SH-SY5Y (cell line): Measurements from ENCODE around the gene GNS.

Experiments used
- GATA2 ChIP-seq: IDR thresholded peaks from 2 replicates; pipeline ENCODE4 v1.6.1; 2011; ENCODE audit warnings: mild to moderate bottlenecking, low read depth, low read length
- GATA3 ChIP-seq: IDR thresholded peaks from 2 replicates; pipeline ENCODE4 v1.6.1; 2011; ENCODE audit warnings: low read depth, mild to moderate bottlenecking, low read length, moderate library complexity

GRCh38 chr12:64707926-64708325 is 51.3 kb downstream of the GNS start:
- TF ChIP-seq GATA2 (no peak), GATA3 (no peak)
